Fibroblast of lung (primary cell): ENCODE data around the gene CLDN9. TPM values are rescaled to one million over a fixed set of nuclear protein-coding genes. Genes with fewer than 3 reads are reported as not detected.

ENCODE experiments used
- DNase-seq, 2 donors: peaks; one replicate each; pipeline versions ENCODE4 v3.0.0 to v3.0.0-alpha.2; 2010; ENCODE audit warnings: low read depth in 2 of 2
- H2AFZ ChIP-seq: 2 replicates; pipeline ENCODE4 v1.5.1; 2012; ENCODE audit warnings: low read length, control low read depth, inconsistent platforms
- H3K27ac ChIP-seq: 2 replicates; pipeline ENCODE4 v1.5.1; 2011; ENCODE audit warnings: low read length, control low read depth; ENCODE audit not compliant: insufficient read depth
- H3K27me3 ChIP-seq: 2 replicates; pipeline ENCODE4 v1.5.1; 2011; ENCODE audit warnings: mild to moderate bottlenecking, low read length; ENCODE audit not compliant: control insufficient read depth, insufficient read depth
- H3K36me3 ChIP-seq: 2 replicates; pipeline ENCODE4 v1.5.1; 2011; ENCODE audit warnings: low read length; ENCODE audit not compliant: control insufficient read depth, insufficient read depth
- H3K4me1 ChIP-seq: 2 replicates; pipeline ENCODE4 v1.5.1; 2011; ENCODE audit warnings: low read length; ENCODE audit not compliant: control insufficient read depth, insufficient read depth; ENCODE audit errors: extremely low read depth
- H3K4me2 ChIP-seq: 2 replicates; pipeline ENCODE4 v1.5.1; 2011; ENCODE audit warnings: low read length, control low read depth; ENCODE audit not compliant: insufficient read depth; ENCODE audit errors: extremely low read depth
- H3K4me3 ChIP-seq, 4 experiments: fragments of 200-600 bp in 1 of 4; sonication (generic) in 1 of 4; replicated peaks in 1 of 4; 2 replicates each; pipeline ENCODE4 v1.5.1; 2011 to 2016; ENCODE audit warnings: low read length in 4 of 4, low read depth in 3 of 4, mild to moderate bottlenecking in 3 of 4, control low read depth in 2 of 4, inconsistent platforms in 1 of 4, mixed read lengths in 1 of 4; ENCODE audit not compliant: insufficient read depth in 1 of 4; ENCODE audit errors: control extremely low read depth in 1 of 4
- H3K79me2 ChIP-seq: 2 replicates; pipeline ENCODE4 v1.5.1; 2012; ENCODE audit warnings: mild to moderate bottlenecking, low read length, inconsistent platforms; ENCODE audit not compliant: control insufficient read depth, insufficient read depth
- H3K9ac ChIP-seq: 2 replicates; pipeline ENCODE4 v1.5.1; 2011; ENCODE audit warnings: mild to moderate bottlenecking, low read length, control low read depth; ENCODE audit not compliant: insufficient read depth
- H3K9me3 ChIP-seq: 2 replicates; pipeline ENCODE4 v1.5.1; 2012; ENCODE audit warnings: low read depth, low read length; ENCODE audit not compliant: control insufficient read depth, insufficient read depth
- H4K20me1 ChIP-seq: 2 replicates; pipeline ENCODE4 v1.5.1; 2011; ENCODE audit warnings: low read length; ENCODE audit not compliant: control insufficient read depth, insufficient read depth; ENCODE audit errors: extremely low read depth
- CTCF ChIP-seq, 2 donors: IDR thresholded peaks in 1 of 2; conservative IDR thresholded peaks in 1 of 2; 1 replicate in 1 of 2; 2 replicates in 1 of 2; pipeline ENCODE4 v1.5.1; 2011 to 2012; ENCODE audit warnings: low read length in 2 of 2, control low read depth in 1 of 2, inconsistent platforms in 1 of 2, low read depth in 1 of 2, mild to moderate bottlenecking in 1 of 2
- EZH2 ChIP-seq: IDR thresholded peaks from 2 replicates; pipeline ENCODE4 v1.5.1; 2012; ENCODE audit warnings: low read length, control low read depth, mild to moderate bottlenecking; ENCODE audit errors: missing control alignments
- polyA plus RNA-seq, 2 donors: library from polyadenylated mRNA; depleted of rRNA in 1 of 2; stranded (reverse) in 1 of 2; unstranded in 1 of 2; fragments of >200 nt; gene quantifications; 2 replicates each; pipeline ENCODE4 v1.2.1, GENCODE V29; 2011 to 2012; ENCODE audit warnings: missing spikeins in 1 of 2
- total RNA-seq: library from RNA; depleted of rRNA; stranded (reverse); fragments of >200 nt; gene quantifications from 2 replicates; pipeline ENCODE4 v1.2.1, GENCODE V29; 2014

CLDN9 gene
- total and polyA plus RNA-seq, 2 donors (not counting 1 experiment from before 2014, with no cell fraction given): not detected

GRCh38 chr16:3062553-3062952, 49.8 kb downstream of the CLDN9 start:
- no peak overlapping the region for H3K9ac ChIP-seq
- no peak for TF ChIP-seq CTCF (conservative IDR thresholded peaks at IDR 0.05 in 1 of 2, IDR thresholded peaks at IDR 0.05 in 1 of 2; ENCODE audit: low read depth in 1 of 2, low read length in 2 of 2)
- TF ChIP-seq EZH2: no peak
- H3K79me2 ChIP-seq: no peaks in the 10 kb centered on the region
- no peaks in the 10 kb centered on the region for H3K9me3 ChIP-seq
- H3K27me3 ChIP-seq: no peaks in the 10 kb centered on the region
- H4K20me1 ChIP-seq: no peaks in the 10 kb centered on the region
- no peak overlapping the region for H2AFZ ChIP-seq
- no peaks in the 10 kb centered on the region for H3K36me3 ChIP-seq
- DNase-seq: no peak
- no peak overlapping the region for H3K27ac ChIP-seq
- H3K4me2 ChIP-seq: no peak overlapping the region
- peaks cover 3% of the 10 kb centered on the region for H3K4me1 ChIP-seq
- no peak overlapping the region for H3K4me3 ChIP-seq

- no peak for DNase-seq
- Histone ChIP-seq H3K4me3 (no peak overlapping the region), H3K9ac (no peak overlapping the region), H3K27me3 (no peaks in the 10 kb centered on the region), H3K9me3 (no peaks in the 10 kb centered on the region), H3K4me1 (peaks cover 3% of the 10 kb centered on the region), H3K79me2 (no peaks in the 10 kb centered on the region), H3K36me3 (no peaks in the 10 kb centered on the region), H3K4me2 (no peak overlapping the region), H3K27ac (no peak overlapping the region), H4K20me1 (no peaks in the 10 kb centered on the region), H2AFZ (no peak overlapping the region)
- no peak for TF ChIP-seq EZH2
- no peak for TF ChIP-seq CTCF (conservative IDR thresholded peaks at IDR 0.05 in 1 of 2, IDR thresholded peaks at IDR 0.05 in 1 of 2; ENCODE audit: low read depth in 1 of 2, low read length in 2 of 2)
Measured at GRCh38 chr16:3063625-3064386, 51.1 kb downstream of the CLDN9 start.

Other genes with a start within 250 kb of the CLDN9 start
- 227 and 436 TPM in 2 replicates for gene ELOB, start 235.6 kb upstream of the CLDN9 start, total RNA-seq
- 124 and 165 TPM in 2 replicates for gene ELOB, start 235.6 kb upstream of the CLDN9 start, polyA plus RNA-seq
- not detected in 2 replicates for gene PRSS33, start 225.4 kb upstream of the CLDN9 start, total RNA-seq
- gene PRSS33, start 225.4 kb upstream of the CLDN9 start, polyA plus RNA-seq: not detected in 2 replicates
- gene PRSS41, start 214.5 kb upstream of the CLDN9 start, total RNA-seq: not detected in 2 replicates
- not detected in 2 replicates for gene PRSS41, start 214.5 kb upstream of the CLDN9 start, polyA plus RNA-seq
- gene PRSS21, start 195.7 kb upstream of the CLDN9 start, total RNA-seq: 0.17 and 0.77 TPM in 2 replicates
- 0.15 and 0.22 TPM in 2 replicates for gene PRSS21, start 195.7 kb upstream of the CLDN9 start, polyA plus RNA-seq
- not detected in 2 replicates for gene ZG16B, start 182.6 kb upstream of the CLDN9 start, total RNA-seq
- gene ZG16B, start 182.6 kb upstream of the CLDN9 start, polyA plus RNA-seq: 0.14 TPM in 1 of 2 replicates, not detected in the other
- gene PRSS22, start 154.8 kb upstream of the CLDN9 start, total RNA-seq: 0.17 TPM in 1 of 2 replicates, not detected in the other
- gene PRSS22, start 154.8 kb upstream of the CLDN9 start, polyA plus RNA-seq: not detected in 2 replicates
- 55.2 and 56.8 TPM in 2 replicates for gene FLYWCH2, start 129.7 kb upstream of the CLDN9 start, total RNA-seq
- 18.1 and 21.2 TPM in 2 replicates for gene FLYWCH2, start 129.7 kb upstream of the CLDN9 start, polyA plus RNA-seq
- 44.4 and 58.5 TPM in 2 replicates for gene FLYWCH1, start 101.0 kb upstream of the CLDN9 start, total RNA-seq
- gene FLYWCH1, start 101.0 kb upstream of the CLDN9 start, polyA plus RNA-seq: 12.0 and 16.4 TPM in 2 replicates
- not detected in 2 replicates for gene KREMEN2, start 48.6 kb upstream of the CLDN9 start, total RNA-seq
- not detected in 2 replicates for gene KREMEN2, start 48.6 kb upstream of the CLDN9 start, polyA plus RNA-seq
- 1.0 and 1.5 TPM in 2 replicates for gene PAQR4, start 43.6 kb upstream of the CLDN9 start, total RNA-seq
- 3.0 and 8.7 TPM in 2 replicates for gene PAQR4, start 43.6 kb upstream of the CLDN9 start, polyA plus RNA-seq
- 0.26 and 1.2 TPM in 2 replicates for gene PKMYT1, start 32.5 kb upstream of the CLDN9 start, total RNA-seq
- 2.7 and 8.3 TPM in 2 replicates for gene PKMYT1, start 32.5 kb upstream of the CLDN9 start, polyA plus RNA-seq
- gene CLDN6, start 5.3 kb downstream of the CLDN9 start, total RNA-seq: 0.26 TPM in 1 of 2 replicates, not detected in the other
- 0.03 TPM in 1 of 2 replicates, not detected in the other for gene CLDN6, start 5.3 kb downstream of the CLDN9 start, polyA plus RNA-seq
- gene TNFRSF12A, start 7.4 kb downstream of the CLDN9 start, total RNA-seq: 159 and 196 TPM in 2 replicates
- gene TNFRSF12A, start 7.4 kb downstream of the CLDN9 start, polyA plus RNA-seq: 80.7 and 110 TPM in 2 replicates
- 36.0 and 75.5 TPM in 2 replicates for gene HCFC1R1, start 11.0 kb downstream of the CLDN9 start, total RNA-seq
- 44.9 and 58.0 TPM in 2 replicates for gene HCFC1R1, start 11.0 kb downstream of the CLDN9 start, polyA plus RNA-seq
- gene THOC6, start 11.1 kb downstream of the CLDN9 start, total RNA-seq: 25.4 and 26.6 TPM in 2 replicates
- gene THOC6, start 11.1 kb downstream of the CLDN9 start, polyA plus RNA-seq: 17.6 and 19.7 TPM in 2 replicates
- not detected in 2 replicates for gene BICDL2, start 24.0 kb downstream of the CLDN9 start, total RNA-seq
- 0.05 TPM in 1 of 2 replicates, not detected in the other for gene BICDL2, start 24.0 kb downstream of the CLDN9 start, polyA plus RNA-seq
- not detected in 2 replicates for gene MMP25, start 33.6 kb downstream of the CLDN9 start, total RNA-seq
- gene MMP25, start 33.6 kb downstream of the CLDN9 start, polyA plus RNA-seq: 0.02 and 0.03 TPM in 2 replicates
- gene IL32, start 52.7 kb downstream of the CLDN9 start, total RNA-seq: 4.4 and 5.1 TPM in 2 replicates
- 1.4 and 4.1 TPM in 2 replicates for gene IL32, start 52.7 kb downstream of the CLDN9 start, polyA plus RNA-seq
- not detected in 2 replicates for gene ZSCAN10, start 86.4 kb downstream of the CLDN9 start, total RNA-seq
- gene ZSCAN10, start 86.4 kb downstream of the CLDN9 start, polyA plus RNA-seq: 0.02 TPM in 1 of 2 replicates, not detected in the other
- 16.0 and 16.4 TPM in 2 replicates for gene ZNF205, start 99.7 kb downstream of the CLDN9 start, total RNA-seq
- 3.4 and 4.4 TPM in 2 replicates for gene ZNF205, start 99.7 kb downstream of the CLDN9 start, polyA plus RNA-seq
- gene ZNF213, start 122.1 kb downstream of the CLDN9 start, total RNA-seq: 5.9 and 8.8 TPM in 2 replicates
- gene ZNF213, start 122.1 kb downstream of the CLDN9 start, polyA plus RNA-seq: 0.43 and 0.52 TPM in 2 replicates
- not detected in 2 replicates for gene OR1F1, start 175.3 kb downstream of the CLDN9 start, total RNA-seq
- 0.07 and 0.23 TPM in 2 replicates for gene OR1F1, start 175.3 kb downstream of the CLDN9 start, polyA plus RNA-seq
- 8.0 and 8.1 TPM in 2 replicates for gene ZNF200, start 222.2 kb downstream of the CLDN9 start, total RNA-seq
- gene ZNF200, start 222.2 kb downstream of the CLDN9 start, polyA plus RNA-seq: 5.1 and 5.9 TPM in 2 replicates
- gene MEFV, start 243.7 kb downstream of the CLDN9 start, total RNA-seq: under 0.01 and 0.17 TPM in 2 replicates
- gene MEFV, start 243.7 kb downstream of the CLDN9 start, polyA plus RNA-seq: not detected in 2 replicates